Measurements from ENCODE around the gene FADS6.
A peak's percentile ranks its signal among the peaks of the same experiment; 100 is the strongest.

Gene FADS6

GRCh38 chr17:74892013-74892841, 1.2 kb downstream of the FADS6 start:
- no peak for DNase-seq (ENCODE audit: low spot score)

- DNase-seq (ENCODE audit: low spot score): no peak
Observed at GRCh38 chr17:74890554-74890953, 2.9 kb downstream of the FADS6 start.

- DNase-seq (ENCODE audit: low spot score): no peak
Observed at GRCh38 chr17:74888469-74888868, 5.0 kb downstream of the FADS6 start.

GRCh38 chr17:74883241-74883745, 10.1 kb downstream of the FADS6 start:
- no peak for DNase-seq (ENCODE audit: low spot score)

GRCh38 chr17:74882517-74883240, 10.8 kb downstream of the FADS6 start:
- DNase-seq (ENCODE audit: low spot score): no peak

GRCh38 chr17:74881073-74881472, 12.4 kb downstream of the FADS6 start:
- no peak for DNase-seq (ENCODE audit: low spot score)

GRCh38 chr17:74879308-74879707, 14.1 kb downstream of the FADS6 start:
- no peak for DNase-seq (ENCODE audit: low spot score)

GRCh38 chr17:74878658-74879057, 14.8 kb downstream of the FADS6 start:
- DNase-seq (ENCODE audit: low spot score): no peak

GRCh38 chr17:74877592-74878548, 15.6 kb downstream of the FADS6 start:
- DNase-seq (ENCODE audit: low spot score): no peak

GRCh38 chr17:74875977-74876593, 17.3 kb downstream of the FADS6 start:
- DNase-seq (ENCODE audit: low spot score): no peak

- no peak for DNase-seq (ENCODE audit: low spot score)
Observed at GRCh38 chr17:74875155-74875976, 18.1 kb downstream of the FADS6 start.

- DNase-seq (ENCODE audit: low spot score): no peak
Observed at GRCh38 chr17:74874615-74875037, 18.8 kb downstream of the FADS6 start.

- DNase-seq (ENCODE audit: low spot score): no peak
Observed at GRCh38 chr17:74873874-74874614, 19.4 kb downstream of the FADS6 start.

- DNase-seq (ENCODE audit: low spot score): peak; percentile 100
Observed at GRCh38 chr17:74873037-74873873, 20.2 kb downstream of the FADS6 start.

- DNase-seq (ENCODE audit: low spot score): no peak
Observed at GRCh38 chr17:74872313-74873036, 21.0 kb downstream of the FADS6 start, which contains the start of gene FDXR. TSS of gene FDXR (minus strand) at chr17:74872994. CDS start at chr17:74872944, 50 bp downstream.

- no peak for DNase-seq (ENCODE audit: low spot score)
Observed at GRCh38 chr17:74871356-74872076, 21.9 kb downstream of the FADS6 start.

GRCh38 chr17:74870512-74870911, 22.9 kb downstream of the FADS6 start:
- no peak for DNase-seq (ENCODE audit: low spot score)

Data from left forelimb (tissue), 1 donor.